Measurements from ENCODE around the gene DTX2.
"Not testable (repeated sequence)": the region's sequence is repeated elsewhere in the genome, so short reads cannot be mapped to it uniquely, and the experiment has no call there.

DTX2 gene

DNA sequence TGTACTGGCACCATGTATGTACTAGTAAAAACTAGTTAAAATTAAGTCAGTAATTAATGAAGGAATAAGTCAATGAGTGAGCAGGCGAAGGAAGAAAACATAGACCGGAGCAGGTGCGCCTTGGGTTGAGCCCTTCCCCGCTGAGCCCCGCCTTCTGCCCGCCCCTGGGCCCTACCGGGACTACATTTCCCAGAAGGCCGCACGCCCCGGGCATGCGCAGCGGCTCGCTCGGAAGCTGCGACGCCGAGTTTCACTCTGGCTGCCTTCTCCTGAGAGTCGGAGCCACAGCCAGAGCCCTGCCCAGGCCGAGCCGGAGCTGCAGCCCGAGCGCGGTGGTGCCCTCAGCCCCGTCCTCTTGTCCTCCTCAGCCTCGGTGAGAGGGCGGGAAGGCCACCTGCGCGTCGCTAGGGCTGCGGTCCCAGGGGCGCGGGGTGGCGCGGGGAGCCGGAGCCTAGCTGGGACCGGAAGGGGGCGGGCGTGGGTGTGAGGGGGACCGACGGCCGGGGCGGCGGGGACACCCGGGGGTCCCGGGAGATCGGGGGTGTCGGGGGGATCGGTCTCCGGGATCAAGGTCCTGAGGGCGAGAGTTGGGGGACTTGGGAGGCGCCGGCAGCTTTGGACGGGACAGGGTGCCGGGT is at the start of gene DTX2:
Gene DTX2 (plus strand): TSS at position 246 of the 638 bp plus-strand sequence. CDS start 18,801 bp downstream, outside the sequence.
- DNase-seq = peak; percentile 77

DNA sequence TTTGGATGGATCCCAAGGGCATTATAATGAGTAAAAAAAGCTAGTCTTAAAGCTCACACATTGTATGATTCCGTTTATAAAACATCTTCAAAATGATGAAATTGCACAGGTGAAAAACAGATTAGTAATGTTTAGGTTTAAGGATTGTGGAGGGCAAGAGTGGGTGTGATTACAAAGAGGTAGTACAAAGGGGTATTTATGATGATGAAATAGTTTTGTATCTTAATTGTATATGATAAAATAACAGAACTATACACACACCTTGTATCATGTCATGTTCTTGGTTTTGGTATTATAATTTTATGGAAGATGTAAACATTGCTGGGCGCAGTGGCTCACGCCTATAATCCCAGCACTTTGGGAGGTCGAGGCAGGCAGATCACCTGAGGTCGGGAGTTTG is 49.3 kb upstream of the DTX2 start:
- DNase-seq = no peak

DNA sequence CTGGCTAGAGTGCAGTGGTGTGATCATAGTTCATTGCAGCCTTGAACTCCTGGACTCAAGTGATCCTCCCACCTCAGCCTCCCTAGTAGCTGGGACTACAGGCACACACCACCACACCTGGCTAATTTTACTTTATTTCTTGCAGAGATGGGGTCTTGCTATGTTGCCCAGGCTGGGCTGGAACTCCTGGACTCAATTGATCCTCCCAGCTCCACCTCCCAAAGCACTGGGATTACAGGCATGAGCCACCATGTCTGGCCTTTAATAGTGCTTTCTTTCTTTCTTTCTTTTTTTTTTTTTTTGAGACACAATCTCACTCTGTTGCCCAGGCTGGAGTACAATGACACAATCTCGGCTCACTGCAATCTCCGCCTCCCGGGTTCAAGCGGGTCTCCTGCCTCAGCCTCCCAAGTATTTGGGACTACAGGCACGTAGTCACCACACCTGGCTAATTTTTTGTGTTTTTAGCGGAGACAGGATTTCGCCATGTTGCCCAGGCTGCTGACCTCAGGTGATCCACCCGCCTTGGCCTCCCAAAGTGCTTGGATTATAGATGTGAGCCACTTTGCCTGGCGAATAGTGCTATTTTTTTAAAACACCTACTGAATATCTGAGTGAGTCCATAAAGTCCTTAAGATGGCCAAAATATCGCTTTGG is 43.7 kb upstream of the DTX2 start:
- DNase-seq = not testable (repeated sequence)

DNA sequence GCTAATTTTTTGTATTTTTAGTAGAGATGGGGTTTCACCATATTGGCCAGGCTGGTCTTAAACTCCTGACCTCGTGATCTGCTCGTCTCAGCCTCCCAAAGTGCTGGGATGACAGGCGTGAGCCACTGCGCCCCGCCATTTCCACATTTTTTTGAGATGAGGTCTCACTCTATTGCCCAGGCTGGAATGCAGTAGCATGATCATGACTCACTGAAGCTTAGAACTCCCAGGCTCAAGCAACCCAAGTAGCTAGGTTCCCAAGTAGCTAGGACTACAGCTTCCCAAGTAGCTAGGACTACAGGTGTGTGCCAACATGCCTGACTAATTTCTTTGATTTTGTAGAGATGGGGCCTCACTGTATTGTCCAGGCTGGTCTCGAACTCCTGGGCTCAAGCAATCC is 40.4 kb upstream of the DTX2 start:
- DNase-seq = not testable (repeated sequence)

DNA sequence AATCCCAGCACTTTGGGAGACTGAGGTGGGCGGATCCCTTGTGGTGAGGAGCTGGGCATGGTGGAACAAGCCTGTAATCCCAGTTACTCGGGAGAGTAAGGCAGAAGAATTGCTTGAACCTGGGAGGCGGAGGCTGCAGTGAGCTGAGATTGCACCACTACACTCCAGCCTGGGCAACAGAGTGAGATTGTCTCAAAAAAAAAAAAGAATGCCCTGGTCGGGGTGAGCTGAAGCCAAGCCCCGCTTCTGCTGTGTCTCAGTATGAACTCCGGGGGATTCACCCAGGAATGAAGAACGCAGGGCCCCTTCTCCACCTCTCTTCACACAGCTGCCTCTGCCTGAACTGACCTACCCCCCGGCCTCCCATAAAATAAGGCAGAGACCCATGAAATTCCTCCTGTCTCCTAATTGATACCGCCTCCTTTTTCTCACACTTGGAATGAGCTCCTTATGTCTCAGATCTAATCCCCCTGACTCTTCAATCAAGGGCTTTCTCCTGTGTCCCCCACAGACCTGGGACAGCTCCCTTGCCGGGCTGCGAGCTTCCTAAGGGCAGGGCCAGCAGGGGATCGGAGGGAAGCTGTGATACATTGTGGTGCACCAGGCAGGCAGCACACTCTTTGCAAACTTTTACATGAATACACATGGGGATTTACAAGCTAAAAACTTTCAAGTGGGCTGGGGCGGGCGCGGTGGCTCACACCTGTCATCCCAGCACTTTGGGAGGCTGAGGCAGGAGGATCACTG is 37.7 kb upstream of the DTX2 start:
- DNase-seq = no peak

DNA sequence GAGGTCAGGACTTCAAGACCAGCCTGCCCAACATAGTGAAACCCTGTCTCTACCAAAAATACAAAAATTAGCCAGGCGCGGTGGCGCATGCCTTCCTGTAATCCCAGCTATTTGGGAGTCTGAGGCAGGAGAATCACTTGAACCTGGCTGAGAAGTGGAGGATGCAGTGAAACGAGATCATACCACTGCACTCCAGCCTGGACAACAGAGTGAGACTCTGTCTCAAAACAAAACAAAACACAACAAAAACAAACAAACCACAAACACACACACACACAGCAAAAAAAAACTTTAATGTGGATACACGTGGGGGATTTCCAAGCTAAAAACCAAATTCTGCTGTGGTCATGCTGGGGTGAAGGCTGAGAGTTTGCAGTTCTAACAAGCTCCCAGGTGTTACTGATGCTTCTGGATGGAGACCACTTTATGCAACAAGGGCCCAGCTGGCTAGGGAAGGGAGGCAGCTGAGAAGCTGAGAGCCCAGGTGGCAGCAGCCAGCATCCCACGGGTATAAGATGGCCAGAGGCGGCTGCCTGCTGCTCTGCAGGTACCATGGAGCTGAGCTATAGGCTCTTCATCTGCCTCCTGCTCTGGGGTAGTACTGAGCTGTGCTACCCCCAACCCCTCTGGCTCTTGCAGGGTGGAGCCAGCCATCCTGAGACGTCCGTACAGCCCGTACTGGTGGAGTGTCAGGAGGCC is 36.9 kb upstream of the DTX2 start, which contains the start of gene ZP3:
Gene ZP3 (plus strand): TSS at position 538 of the 699 bp plus-strand sequence. CDS start 15 bp downstream, at position 553.
- DNase-seq = no peak

DNA sequence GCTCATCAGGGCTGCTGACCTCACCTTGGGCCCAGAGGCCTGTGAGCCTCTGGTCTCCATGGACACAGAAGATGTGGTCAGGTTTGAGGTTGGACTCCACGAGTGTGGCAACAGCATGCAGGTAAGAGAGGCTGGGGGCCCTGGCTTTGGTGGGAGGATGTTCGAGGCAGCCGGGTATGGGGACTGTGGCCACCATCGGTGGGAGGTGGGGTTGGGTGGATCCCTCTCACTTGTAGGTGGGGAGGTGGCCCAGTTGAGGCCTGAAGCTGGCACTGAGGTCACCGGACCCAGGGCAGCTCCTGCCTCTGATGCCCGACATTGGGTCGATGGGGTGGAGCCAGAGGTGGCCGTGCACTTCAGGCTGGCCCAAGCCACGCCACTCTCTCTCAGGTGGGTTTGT is 36.4 kb upstream of the DTX2 start:
- DNase-seq = no peak

DNA sequence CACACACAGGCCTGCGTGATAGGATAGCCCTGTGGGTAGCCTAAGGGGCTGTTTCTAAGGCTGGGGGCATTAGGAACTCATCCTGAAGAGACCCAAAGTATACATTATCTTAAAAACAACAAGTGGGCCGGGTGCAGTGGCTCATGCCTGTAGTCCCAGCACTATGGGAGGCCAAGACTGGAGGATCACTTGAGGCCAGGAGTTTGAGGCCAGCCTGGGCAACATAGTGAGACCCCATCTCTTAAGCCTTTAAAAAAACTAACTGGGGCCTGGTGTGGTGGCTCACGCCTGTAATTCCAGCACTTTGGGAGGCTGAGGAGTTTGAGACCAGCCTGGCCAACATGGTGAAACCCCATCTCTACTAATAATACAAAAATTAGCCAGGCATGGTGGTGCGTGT is 36.0 kb upstream of the DTX2 start:
- not testable (repeated sequence) for DNase-seq

DNA sequence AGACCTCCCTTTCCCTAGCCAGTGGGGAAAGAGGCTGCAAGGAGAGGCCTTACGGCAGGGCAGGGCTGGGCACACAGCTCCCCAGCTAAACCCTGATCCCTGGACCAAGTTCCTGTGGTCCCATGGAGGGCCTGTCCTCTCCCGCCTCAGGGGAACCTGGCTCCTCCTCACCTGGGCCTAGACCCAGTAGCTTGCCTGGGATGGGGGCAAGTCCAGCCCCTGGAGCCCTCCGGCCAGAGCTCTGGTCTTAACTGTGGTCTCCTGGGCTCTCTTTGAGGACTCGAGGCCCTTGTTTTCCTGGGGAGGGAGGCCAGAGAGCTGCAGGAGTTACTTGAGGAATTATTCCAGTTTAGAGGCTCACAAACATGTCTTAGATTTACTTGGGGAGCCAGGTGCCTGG is 35.3 kb upstream of the DTX2 start:
- no peak for DNase-seq

DNA sequence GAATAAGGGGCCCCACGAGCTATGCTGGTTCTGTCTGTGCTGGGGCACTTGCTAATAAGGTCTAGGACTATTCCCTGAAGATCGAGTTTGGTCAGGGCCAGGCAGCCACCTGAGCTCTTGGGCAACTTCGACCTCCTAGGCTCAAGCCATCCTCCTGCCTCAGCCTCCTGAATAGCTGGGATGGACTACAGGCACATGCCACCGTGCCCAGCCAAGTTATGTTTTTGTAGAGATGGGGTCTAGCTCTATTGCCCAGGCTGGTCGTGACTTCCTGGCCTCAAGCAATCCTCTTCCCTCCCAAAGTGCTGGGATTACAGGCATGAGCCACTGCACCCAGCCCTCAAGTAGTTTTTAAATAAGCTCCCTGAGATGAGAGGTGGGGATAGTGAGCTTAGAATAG is 33.9 kb upstream of the DTX2 start:
- DNase-seq = no peak

DNA sequence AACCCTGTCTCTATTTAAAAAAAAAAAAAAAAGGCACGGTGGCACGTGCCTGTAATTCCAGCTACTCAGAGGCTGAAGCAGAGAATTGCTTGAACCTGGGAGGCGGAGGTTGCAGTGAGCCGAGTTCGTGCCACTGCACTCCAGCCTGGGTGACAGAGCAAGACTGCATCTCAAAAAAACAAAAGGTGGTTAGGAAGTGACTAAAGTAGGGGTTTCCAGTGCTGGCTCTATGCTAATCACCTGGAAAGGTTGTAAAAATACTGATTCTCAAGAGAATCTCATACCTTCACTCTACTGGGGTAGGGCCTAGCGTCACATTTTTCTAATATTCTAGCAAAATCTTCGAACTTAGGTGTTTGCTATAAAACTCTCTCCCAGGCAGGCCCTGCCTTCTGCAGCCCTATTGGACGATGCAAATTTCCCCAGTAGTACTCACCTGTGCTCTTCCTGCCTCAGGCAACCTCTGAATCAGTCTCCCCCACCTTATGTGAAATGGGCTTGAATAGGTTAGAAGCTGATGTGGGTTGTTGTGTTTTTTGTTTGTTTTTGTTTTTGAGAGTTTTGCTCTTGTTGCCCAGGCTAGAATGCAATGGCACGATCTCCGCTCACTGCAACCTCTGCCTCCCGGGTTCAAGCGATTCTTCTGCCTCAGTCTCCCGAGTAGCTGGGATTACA is 33.2 kb upstream of the DTX2 start:
- DNase-seq = no peak

DNA sequence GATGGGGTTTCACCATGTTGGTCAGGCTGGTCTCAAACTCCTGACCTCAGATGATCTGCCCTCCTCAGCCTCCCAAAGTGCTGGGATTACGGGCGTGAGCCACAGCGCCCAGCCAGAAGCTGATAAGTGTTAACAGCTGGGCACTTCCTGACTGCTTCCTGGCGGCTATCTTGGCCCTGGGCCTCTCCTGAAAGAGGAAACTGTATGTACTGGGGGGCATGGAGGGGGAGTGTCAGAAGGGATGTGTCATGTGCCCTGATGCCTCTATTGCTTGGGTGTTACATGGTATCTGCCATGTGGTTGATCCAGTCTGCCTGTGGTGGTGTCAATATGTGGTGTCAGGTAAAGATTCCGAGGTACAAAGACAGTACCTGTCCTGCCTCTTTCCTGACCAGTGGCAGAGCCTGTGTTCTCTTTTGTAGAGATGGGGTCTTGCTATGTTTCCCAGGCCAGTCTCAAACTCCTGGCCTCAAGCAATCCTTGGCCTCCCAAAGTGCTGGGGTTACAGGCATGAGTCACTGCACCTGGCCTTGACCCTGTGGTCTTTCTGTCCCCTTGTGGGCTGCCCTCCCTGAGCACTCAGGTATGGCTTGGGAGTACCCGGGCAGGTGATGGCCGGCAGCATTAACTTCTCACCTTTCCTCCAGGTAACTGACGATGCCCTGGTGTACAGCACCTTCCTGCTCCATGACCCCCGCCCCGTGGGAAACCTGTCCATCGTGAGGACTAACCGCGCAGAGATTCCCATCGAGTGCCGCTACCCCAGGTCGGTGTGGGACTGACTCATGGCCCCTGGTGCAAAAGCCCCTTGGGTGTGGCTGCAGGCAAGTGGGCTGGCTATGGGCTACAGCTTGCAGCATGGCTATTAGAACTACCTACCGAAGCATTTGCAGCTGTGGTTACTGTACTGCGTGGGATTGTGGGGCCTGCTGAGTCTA is 32.4 kb upstream of the DTX2 start:
- no peak for DNase-seq

DNA sequence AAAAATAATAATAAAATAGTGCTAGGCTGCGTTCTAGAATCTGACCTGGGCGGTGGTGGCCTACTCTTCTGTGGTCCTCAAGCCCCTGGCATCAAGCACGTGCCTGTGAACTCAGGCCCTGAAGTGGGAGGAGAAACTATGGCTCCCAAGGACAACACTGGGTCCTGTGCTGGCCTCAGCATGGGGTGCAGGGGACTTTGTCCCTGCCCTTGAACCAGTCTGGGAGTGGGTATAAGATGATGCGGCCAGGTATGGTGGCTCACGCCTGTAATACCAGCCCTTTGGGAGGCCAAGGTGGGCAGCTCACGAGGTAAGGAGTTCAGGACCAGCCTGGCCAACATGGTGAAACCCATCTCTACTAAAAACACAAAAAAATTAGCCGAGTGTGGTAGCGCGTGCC is 31.3 kb upstream of the DTX2 start:
- no peak for DNase-seq

DNA sequence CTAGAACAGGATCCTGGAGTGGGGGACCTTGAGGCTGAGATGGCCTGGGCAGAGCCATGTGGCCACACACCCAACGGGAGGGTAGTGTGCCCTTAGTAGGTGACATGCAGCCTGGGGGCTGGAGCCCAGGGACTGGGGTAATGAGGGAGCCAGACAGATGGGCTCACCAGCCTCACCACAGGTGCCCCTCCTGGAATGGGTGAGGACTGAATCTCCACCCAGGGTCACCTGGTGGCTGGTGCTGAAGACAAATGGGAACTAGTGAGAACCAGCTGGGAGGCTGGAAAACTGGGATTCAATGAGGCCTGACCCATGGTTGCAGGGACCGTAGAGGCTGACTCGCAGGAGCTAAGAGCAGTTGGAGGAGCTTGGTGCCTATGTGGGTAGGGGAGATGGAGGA is 30.7 kb upstream of the DTX2 start:
- no peak for DNase-seq

DNA sequence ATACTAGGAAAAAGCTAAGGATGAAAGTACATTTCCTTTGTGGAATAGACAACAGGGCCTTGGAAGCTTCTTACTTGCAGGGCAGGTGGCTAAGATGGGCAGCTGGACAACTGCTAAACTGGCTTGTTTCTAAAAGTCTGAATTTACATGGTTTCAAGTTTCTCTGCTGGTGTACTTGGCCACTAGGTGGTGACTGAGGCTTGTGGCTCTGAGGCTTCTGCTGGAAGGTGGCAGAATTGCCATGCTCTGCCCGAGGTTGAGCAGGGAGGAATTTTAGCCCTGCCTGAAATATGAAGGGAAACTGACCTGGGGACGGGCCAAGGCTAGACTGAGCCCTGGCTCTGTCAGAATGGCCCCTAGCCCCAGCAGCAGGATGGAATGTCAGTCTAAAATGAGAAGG is 23.6 kb upstream of the DTX2 start:
- DNase-seq = peak; percentile 49

DNA sequence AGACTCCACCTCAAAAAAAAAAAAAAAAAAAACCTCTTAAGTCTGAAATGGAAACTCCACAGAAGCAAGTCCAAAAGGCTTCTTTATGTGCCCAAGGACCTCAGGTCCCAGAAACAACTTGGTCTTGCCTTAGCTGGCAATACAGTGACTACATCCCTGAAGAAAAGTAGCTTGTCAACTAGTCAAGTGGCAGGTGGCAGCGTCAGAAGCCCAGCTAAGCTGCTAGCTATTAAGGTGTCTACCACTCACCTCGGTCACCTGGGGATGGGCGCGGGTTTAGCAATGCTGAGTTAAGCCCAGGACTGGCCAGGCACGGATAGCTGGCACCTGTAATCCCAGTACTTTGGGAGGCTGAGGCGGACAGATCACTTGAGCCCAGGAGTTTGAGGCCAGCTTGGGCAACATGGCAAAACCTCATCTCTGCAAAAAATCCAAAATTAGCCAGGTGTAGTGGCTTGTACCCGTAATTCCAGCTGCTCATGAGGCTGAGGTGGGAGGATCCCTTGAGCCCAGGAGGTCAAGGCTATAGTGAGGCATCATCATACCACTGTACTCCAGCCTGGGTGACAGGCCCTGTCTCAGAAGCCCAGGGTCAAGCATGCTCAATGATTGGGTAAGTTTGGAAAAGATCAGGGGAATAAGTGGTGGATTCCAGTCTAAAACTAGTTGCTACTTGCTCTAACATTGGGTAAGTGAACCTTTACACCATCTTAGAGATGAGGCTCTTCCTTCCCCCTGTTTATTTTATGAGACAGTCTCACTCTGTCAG is 22.2 kb upstream of the DTX2 start:
- DNase-seq = not testable (repeated sequence)

DNA sequence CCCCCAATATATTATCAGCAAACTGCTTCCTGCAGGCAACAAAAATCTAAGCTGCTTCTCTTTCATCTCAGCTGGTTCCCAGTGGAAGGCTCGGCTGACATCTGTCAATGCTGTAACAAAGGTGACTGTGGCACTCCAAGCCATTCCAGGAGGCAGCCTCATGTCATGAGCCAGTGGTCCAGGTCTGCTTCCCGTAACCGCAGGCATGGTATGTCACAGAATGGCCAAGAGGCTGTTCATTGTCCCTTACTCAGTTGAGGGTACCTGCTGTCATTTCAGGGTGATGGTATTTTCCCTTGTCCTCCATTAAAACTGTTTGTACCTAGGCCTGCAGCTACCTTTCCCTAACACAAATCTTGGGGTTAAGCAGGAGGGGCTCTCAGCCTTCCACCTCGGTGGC is 21.1 kb upstream of the DTX2 start:
- DNase-seq = not testable (repeated sequence)

DNA sequence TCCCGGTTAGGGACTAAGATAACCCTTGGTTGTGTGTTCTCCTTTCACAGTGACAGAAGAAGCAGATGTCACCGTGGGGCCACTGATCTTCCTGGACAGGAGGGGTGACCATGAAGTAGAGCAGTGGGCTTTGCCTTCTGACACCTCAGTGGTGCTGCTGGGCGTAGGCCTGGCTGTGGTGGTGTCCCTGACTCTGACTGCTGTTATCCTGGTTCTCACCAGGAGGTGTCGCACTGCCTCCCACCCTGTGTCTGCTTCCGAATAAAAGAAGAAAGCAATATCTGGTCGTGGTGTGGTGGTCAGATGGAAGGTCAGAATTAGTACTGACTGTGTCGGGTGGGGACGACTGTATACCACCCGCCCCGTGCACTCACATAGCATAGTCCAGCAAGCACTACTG is 19.7 kb upstream of the DTX2 start:
- DNase-seq = not testable (repeated sequence)

DNA sequence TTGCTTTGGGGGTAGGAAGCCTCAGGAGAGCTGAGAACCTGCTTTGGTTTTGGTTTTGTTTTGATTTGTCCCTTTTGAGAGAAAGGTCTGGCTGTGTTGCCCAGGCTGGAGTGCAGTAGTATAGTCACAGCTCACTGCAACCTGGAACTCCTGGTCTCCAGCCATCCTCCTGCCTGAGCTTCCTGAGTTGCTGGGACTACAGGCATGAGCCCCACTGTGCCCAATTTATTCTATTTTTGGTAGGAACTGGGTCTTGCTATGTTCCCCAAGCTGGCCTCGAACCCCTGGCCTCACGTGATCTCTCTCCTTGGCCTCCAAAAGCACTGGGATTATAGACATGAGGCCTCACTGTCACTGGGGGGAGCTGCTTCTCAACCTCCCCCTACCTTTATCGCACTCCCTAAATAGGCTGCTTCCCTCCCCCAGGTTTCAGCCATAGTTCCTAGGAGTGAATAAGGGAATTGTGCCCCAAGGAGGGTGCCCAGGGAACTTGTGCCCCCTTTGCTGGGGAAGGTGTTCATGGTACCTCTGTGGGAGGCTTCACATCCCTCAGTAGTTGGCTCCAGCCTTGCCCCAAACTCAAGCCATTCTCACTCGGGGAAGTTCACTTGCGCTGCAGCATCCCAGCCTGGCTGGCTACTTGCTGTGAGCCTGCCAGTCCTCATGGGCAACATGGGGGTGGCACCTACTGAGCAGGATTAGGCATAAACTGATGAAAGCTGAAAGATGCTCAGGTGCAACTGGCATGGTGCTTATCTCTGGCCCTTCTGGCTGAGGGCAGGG is 18.7 kb upstream of the DTX2 start:
- DNase-seq = not testable (repeated sequence)

DNA sequence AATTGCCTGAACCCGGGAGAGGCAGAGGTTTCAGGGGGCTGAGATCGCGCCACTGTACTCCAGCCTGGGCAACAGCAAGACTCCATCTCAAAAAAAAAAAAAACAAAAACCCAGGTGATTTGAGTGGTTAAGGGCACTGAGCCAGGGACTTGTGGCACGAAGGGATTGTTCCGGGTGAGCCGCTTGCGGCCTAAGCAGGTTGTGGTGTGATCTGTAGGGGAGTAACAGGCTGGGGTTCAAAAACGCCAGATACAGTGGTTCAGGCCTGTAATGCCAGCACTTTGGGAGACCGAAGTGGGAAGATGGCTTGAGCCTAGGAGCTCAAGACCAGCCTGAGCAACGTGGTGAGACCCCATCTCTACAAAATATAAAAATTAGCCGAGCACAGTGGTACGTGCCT is 17.7 kb upstream of the DTX2 start:
- peak; percentile 29 for DNase-seq

Data from activated T-cell treated with anti-CD3 and anti-CD28 coated beads, Interleukin-2, amount 50 U/mL, for 1 hour (primary cell).